A549 (cell line): ENCODE measurements around the gene PALLD. TPM values are rescaled to one million over a fixed set of nuclear protein-coding genes. Genes with fewer than 3 reads are reported as not detected.

Experiments
- ATAC-seq, 2 experiments: fragments of 200-7000 bp in 1 of 2; fragments of >200 bp in 1 of 2; cut with Nextera tagmentation in 1 of 2; cut with Tn5 transposase in 1 of 2; 3 replicates each; pipeline versions ENCODE4 v1.8.0 to v1.9.1; 2018 to 2020; ENCODE audit warnings: mild to moderate bottlenecking in 1 of 2, moderate library complexity in 1 of 2
- CTCF ChIA-PET: fragments of 300-600 bp; sonication (Branson Sonifier 250); formaldehyde crosslinking; extraction: SDS; loops from one replicate; lab custom pipeline; 2021; ENCODE audit warnings: antibody characterized with exemption, inconsistent platforms; lab: Yijun Ruan, JAX
- POLR2A ChIA-PET: fragments of 350-600 bp; formaldehyde crosslinking; extraction: SDS; loops from one replicate; lab custom pipeline; 2021; ENCODE audit warnings: antibody characterized with exemption, inconsistent platforms; lab: Yijun Ruan, JAX
- DNase-seq, 2 experiments: peaks; one replicate each; pipeline versions ENCODE4 v3.0.0 to v3.0.0-alpha.2; 2011 to 2016; ENCODE audit warnings: low read depth in 1 of 2, low spot score in 1 of 2
- FAIRE-seq: peaks from 2 replicates; lab custom pipeline; 2011; peaks lifted over from hg19 to GRCh38; lab: Jason Lieb, UNC
- H3K27ac ChIP-seq, 2 experiments: fragments of >200 bp; sonication (Bioruptor Twin); formaldehyde crosslinking; 3 replicates each; pipeline ENCODE4 v1.5.1; 2016 to 2017
- H3K4me1 ChIP-seq: fragments of >200 bp; sonication (Bioruptor Twin); formaldehyde crosslinking; 3 replicates; pipeline ENCODE4 v1.6.1; 2016
- H3K4me2 ChIP-seq: fragments of >200 bp; sonication (Bioruptor Twin); formaldehyde crosslinking; 3 replicates; pipeline ENCODE4 v1.6.1; 2016
- H3K4me3 ChIP-seq: fragments of >200 bp; sonication (Bioruptor Twin); formaldehyde crosslinking; 3 replicates; pipeline ENCODE4 v1.5.1; 2016
- H3K9me3 ChIP-seq: fragments of >200 bp; sonication (Bioruptor Twin); formaldehyde crosslinking; 3 replicates; pipeline ENCODE4 v1.6.1; 2016
- CEBPB ChIP-seq, 2 experiments: fragments of >200 bp in 1 of 2; sonication (Bioruptor Twin) in 1 of 2; formaldehyde crosslinking in 1 of 2; IDR thresholded peaks; 2 replicates each; pipeline ENCODE4 v1.6.1; 2012 to 2016
- EHF ChIP-seq: fragments of 250-450 bp; sonication (Bioruptor Pico); IDR thresholded peaks from 2 replicates; pipeline ENCODE4 v1.5.0; 2020; ENCODE audit warnings: mild to moderate bottlenecking
- EHMT2 ChIP-seq: fragments of 200-600 bp; sonication (generic); IDR thresholded peaks from 2 replicates; pipeline ENCODE4 v1.6.1; 2016; ENCODE audit warnings: antibody characterized with exemption, low read depth, mild to moderate bottlenecking, moderate library complexity
- ELK1 ChIP-seq: fragments of 150-350 bp; IDR thresholded peaks from 2 replicates; pipeline ENCODE4 v1.6.1; 2014; ENCODE audit warnings: low read depth, mild to moderate bottlenecking, low read length
- FOSL2 ChIP-seq, 2 experiments: fragments of 450-650 bp in 1 of 2; fragments of >200 bp in 1 of 2; sonication (Bioruptor Twin) in 1 of 2; formaldehyde crosslinking; IDR thresholded peaks; 2 replicates each; pipeline versions ENCODE4 v1.5.0 to v1.6.1; 2016 to 2020; ENCODE audit warnings: mild to moderate bottlenecking in 1 of 2, moderate library complexity in 1 of 2
- FOXS1 ChIP-seq: fragments of 250-450 bp; sonication (Bioruptor Pico); IDR thresholded peaks from 2 replicates; pipeline ENCODE4 v1.5.0; 2020; ENCODE audit warnings: mild to moderate bottlenecking, moderate library complexity
- GATA3 ChIP-seq: IDR thresholded peaks from 2 replicates; pipeline ENCODE4 v1.6.1; 2012; ENCODE audit warnings: borderline replicate concordance
- HDAC2 ChIP-seq: fragments of 200-600 bp; sonication (generic); IDR thresholded peaks from 2 replicates; pipeline ENCODE4 v1.6.1; 2016
- HES2 ChIP-seq: fragments of >200 bp; sonication (Bioruptor Twin); formaldehyde crosslinking; IDR thresholded peaks from 2 replicates; pipeline ENCODE4 v1.6.1; 2016
- HOXB13 ChIP-seq: fragments of 250-450 bp; sonication (Bioruptor Pico); IDR thresholded peaks from 2 replicates; pipeline ENCODE4 v1.5.0; 2020; ENCODE audit warnings: low read depth, mild to moderate bottlenecking, moderate library complexity
- KDM1A ChIP-seq: fragments of 200-600 bp; sonication (generic); IDR thresholded peaks from 2 replicates; pipeline ENCODE4 v1.6.1; 2016; ENCODE audit warnings: low read depth, mild to moderate bottlenecking
- MYC ChIP-seq: IDR thresholded peaks from 2 replicates; pipeline ENCODE4 v1.6.1; 2012; ENCODE audit warnings: mild to moderate bottlenecking, inconsistent platforms, low read length, improper control_type of control experiment, borderline replicate concordance
- NFE2L2 ChIP-seq: fragments of 150-350 bp; conservative IDR thresholded peaks from 2 replicates; pipeline ENCODE4 v1.6.1; 2014; ENCODE audit warnings: low read length
- NPAS2 ChIP-seq: fragments of 250-450 bp; sonication (Bioruptor Pico); IDR thresholded peaks from 2 replicates; pipeline ENCODE4 v1.8.0; 2022; ENCODE audit warnings: mild to moderate bottlenecking, moderate library complexity, borderline replicate concordance
- POLR2AphosphoS2 ChIP-seq: conservative IDR thresholded peaks from 2 replicates; pipeline ENCODE4 v1.6.1; 2012; ENCODE audit warnings: low read length, improper control_type of control experiment, inconsistent platforms
- RAD21 ChIP-seq, 2 experiments: fragments of >200 bp in 1 of 2; sonication (Bioruptor Twin) in 1 of 2; formaldehyde crosslinking in 1 of 2; IDR thresholded peaks in 1 of 2; conservative IDR thresholded peaks in 1 of 2; 2 replicates in 1 of 2; 3 replicates in 1 of 2; pipeline ENCODE4 v1.6.1; 2012 to 2018; ENCODE audit warnings: inconsistent platforms in 1 of 2
- RCOR1 ChIP-seq: fragments of 150-350 bp; IDR thresholded peaks from 2 replicates; pipeline ENCODE4 v1.6.1; 2014; ENCODE audit warnings: antibody characterized with exemption, low read length, low read depth
- RFX5 ChIP-seq: fragments of 450-650 bp; IDR thresholded peaks from 2 replicates; pipeline ENCODE4 v1.7.1; 2014; ENCODE audit warnings: antibody characterized with exemption, mild to moderate bottlenecking, moderate library complexity
- SMC3 ChIP-seq: fragments of >200 bp; sonication (Bioruptor Twin); formaldehyde crosslinking; IDR thresholded peaks from 3 replicates; pipeline ENCODE4 v1.6.1; 2018; ENCODE audit warnings: inconsistent platforms
- ZC3H11A ChIP-seq: fragments of 450-650 bp; IDR thresholded peaks from 2 replicates; pipeline ENCODE4 v1.6.1; 2014; ENCODE audit warnings: antibody characterized with exemption, mild to moderate bottlenecking
- ZSCAN20 ChIP-seq: fragments of 250-450 bp; sonication (Bioruptor Pico); IDR thresholded peaks from 2 replicates; pipeline ENCODE4 v1.8.0; 2022; ENCODE audit warnings: mild to moderate bottlenecking, moderate library complexity
- WGBS: methylation state at CpG from one replicate; pipeline ENCODE4 v1.1.6; 2017; ENCODE audit errors: missing lambda C conversion rate; 5-methylcytosine and 5-hydroxymethylcytosine counted together
- polyA plus RNA-seq, 4 experiments: library from polyadenylated mRNA; depleted of rRNA in 3 of 4; stranded (reverse); fragments of >200 nt; fragmentation: RNase III in 1 of 4; extraction: RNeasy Plus Mini Kit Qiagen cat#74134 plus additional on column Dnase treatment in 1 of 4; gene quantifications; 2 replicates in 3 of 4; 3 replicates in 1 of 4; pipeline ENCODE4 v1.2.3, GENCODE V29; 2011 to 2017

Gene PALLD
- polyA plus RNA-seq, 2 of the 4 experiments (the other 2 are of a cell fraction) = 88.8 to 113 TPM

- CTCF ChIA-PET = interaction anchor here (1.3 to 1.9 kb wide), 2 partner anchors 54 to 63 kb away, joined by 3 to 4 read pairs; no protein-coding TSS in a partner anchor
- H3K27ac ChIP-seq = peak overlapping the region in 1 of 2 experiments; percentile 56; a peak in 3 of 6 replicates
- FAIRE-seq (no peak), ATAC-seq (no peak), DNase-seq (no peak)
- peak overlapping the region; percentile 48 for H3K4me2 ChIP-seq
- H3K4me3 ChIP-seq = no peak overlapping the region
- H3K4me1 ChIP-seq = peaks cover 68% of the 10 kb centered on the region
- no peaks in the 10 kb centered on the region for H3K9me3 ChIP-seq
- WGBS = 88% methylated on average over 3 of the region's 3 CpGs
- POLR2A ChIA-PET = no interaction called here
- TF ChIP-seq POLR2AphosphoS2 (no peak), RCOR1 (no peak), EHMT2 (no peak), HES2 (no peak), FOXS1 (CRISPR knock-in tag) (no peak), HDAC2 (no peak), NPAS2 (no peak), ZC3H11A (no peak), KDM1A (no peak), MYC (no peak), RAD21 (conservative IDR thresholded peaks at IDR 0.05 in 1 of 2, IDR thresholded peaks at IDR 0.05 in 1 of 2) (no peak), RFX5 (no peak), EHF (CRISPR knock-in tag) (no peak)
Observed at GRCh38 chr4:168648494-168648893, 151.6 kb downstream of the PALLD start.

GRCh38 chr4:168648929-168649328 is 152.1 kb downstream of the PALLD start:
- 17% methylated on average over 3 of the region's 3 CpGs for WGBS
- ATAC-seq = peak; percentile 84 to 85
- no peaks in the 10 kb centered on the region for H3K9me3 ChIP-seq
- TF ChIP-seq HOXB13 (CRISPR knock-in tag) = no peak
- TF ChIP-seq FOSL2 (IDR thresholded peaks at IDR 0.05) = no peak
- peak; percentile 15; the same call in 1 of the 2 replicates for TF ChIP-seq FOSL2 (CRISPR knock-in tag; IDR thresholded peaks at IDR 0.05)
- POLR2A ChIA-PET = no interaction called here
- H3K4me2 ChIP-seq = peak overlapping the region; percentile 48
- DNase-seq = peak in 1 of 2 experiments; percentile 62
- FAIRE-seq = no peak
- H3K4me3 ChIP-seq = no peak overlapping the region
- peaks cover 70% of the 10 kb centered on the region for H3K4me1 ChIP-seq
- H3K27ac ChIP-seq = peak overlapping the region; percentile 1 to 56; a peak in 4 of 6 replicates
- CTCF ChIA-PET = interaction anchor here (1.3 to 1.9 kb wide), 2 partner anchors 54 to 63 kb away, joined by 3 to 4 read pairs; no protein-coding TSS in a partner anchor

- no peak for TF ChIP-seq CEBPB (IDR thresholded peaks at IDR 0.05)
- TF ChIP-seq ZSCAN20 (CRISPR knock-in tag) = no peak
- no peak for TF ChIP-seq SMC3
- no peak for TF ChIP-seq HOXB13 (CRISPR knock-in tag)
- TF ChIP-seq ELK1 = no peak
- no peak for TF ChIP-seq NFE2L2
- TF ChIP-seq EHF (CRISPR knock-in tag) = no peak
- TF ChIP-seq GATA3 = no peak
- TF ChIP-seq POLR2AphosphoS2 = no peak
- FAIRE-seq (no peak), ATAC-seq (no peak), DNase-seq (no peak)
- H3K27ac ChIP-seq = peak overlapping the region in 1 of 2 experiments; percentile 38; a peak in 2 of 6 replicates
- ChIA-PET POLR2A (no interaction called here), CTCF (interaction anchor here (0.9 to 1.2 kb wide), 3 partner anchors 11 to 66 kb away, joined by 4 read pairs; no protein-coding TSS in a partner anchor)
- no peaks in the 10 kb centered on the region for H3K9me3 ChIP-seq
- peak overlapping the region; percentile 31; the same call in 2 of the 3 replicates for H3K4me2 ChIP-seq
- H3K4me3 ChIP-seq = no peak overlapping the region
- H3K4me1 ChIP-seq = peaks cover 82% of the 10 kb centered on the region
- WGBS = 48% methylated on average over 2 of the region's 2 CpGs
Observed at GRCh38 chr4:168651374-168651773, 154.5 kb downstream of the PALLD start.
